GM21526 (cell line): ENCODE results near the gene ZCCHC7.
"Not testable (repeated sequence)": the region's sequence is repeated elsewhere in the genome, so short reads cannot be mapped to it uniquely, and the experiment has no call there.

Experiments used
- ATAC-seq: cut with Tn5 transposase; IDR thresholded peaks from one replicate; pipeline ENCODE4 v1.9.1; 2021; ENCODE audit warnings: moderate library complexity; ENCODE audit not compliant: unreplicated experiment, low FRiP score

ZCCHC7 gene

GRCh38 chr9:37203456-37203855 lies 83.1 kb downstream of the ZCCHC7 start:
- ATAC-seq: not testable (repeated sequence)

GRCh38 chr9:37206121-37206620 lies 85.8 kb downstream of the ZCCHC7 start:
- ATAC-seq: no peak

- no peak for ATAC-seq
Observed at GRCh38 chr9:37209431-37210386, 89.3 kb downstream of the ZCCHC7 start.

GRCh38 chr9:37210737-37211523 lies 90.6 kb downstream of the ZCCHC7 start:
- no peak for ATAC-seq

DNA sequence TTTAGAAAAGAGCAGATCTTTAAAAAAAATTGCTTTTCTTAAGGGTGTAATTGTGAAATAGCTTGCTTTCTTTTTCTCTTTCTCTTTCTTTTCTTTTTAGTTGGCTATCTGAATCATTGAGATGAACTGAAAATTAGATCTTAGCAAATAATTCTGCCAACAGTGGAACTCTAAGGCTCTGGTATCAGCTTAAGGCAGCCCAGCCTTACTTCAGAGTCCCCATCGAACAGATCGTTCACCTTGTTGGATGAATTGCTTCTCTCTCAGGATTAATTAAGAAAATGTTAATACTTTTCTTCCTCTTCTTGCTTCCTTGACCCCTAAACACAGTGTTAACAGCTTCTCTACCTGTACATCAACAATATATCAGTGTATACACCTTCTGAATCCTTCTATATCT lies 92.1 kb downstream of the ZCCHC7 start:
- ATAC-seq: no peak

DNA sequence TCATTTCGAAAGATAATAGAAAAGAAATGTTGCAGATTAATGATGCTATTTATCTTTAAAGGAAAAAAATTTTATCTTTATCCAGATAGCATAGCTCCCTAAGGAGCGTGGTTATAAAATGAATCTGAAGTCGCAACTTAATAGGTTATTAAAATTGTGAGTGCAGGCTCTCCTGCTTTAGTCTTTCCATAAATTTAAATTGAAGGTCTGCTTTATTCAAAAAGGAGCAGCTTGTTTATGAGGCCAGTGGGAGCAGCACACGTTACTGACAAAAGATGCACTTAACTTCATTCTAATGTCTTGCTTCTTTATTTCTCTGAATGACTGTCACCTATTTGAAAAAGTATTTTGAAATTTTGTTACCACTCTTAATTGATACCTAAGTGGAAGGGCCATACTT lies 95.0 kb downstream of the ZCCHC7 start:
- no peak for ATAC-seq

DNA sequence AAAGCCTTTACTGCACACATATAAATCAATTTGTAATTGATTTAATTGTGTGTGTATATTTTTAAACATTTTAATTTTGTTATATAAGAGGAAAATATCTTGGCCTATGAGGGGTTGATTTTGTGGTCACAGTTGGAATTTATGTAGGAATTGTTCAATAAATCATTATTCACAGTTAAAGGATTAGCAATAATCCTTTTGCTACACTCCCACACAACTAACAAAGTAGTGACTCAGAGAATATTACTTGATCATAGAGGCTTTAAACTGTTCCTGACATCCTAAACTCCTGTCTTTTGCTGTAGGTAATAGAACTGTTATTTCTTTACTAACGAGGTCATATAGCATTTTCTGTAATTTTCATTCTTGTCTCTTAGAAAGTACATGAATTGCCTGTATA lies 95.5 kb downstream of the ZCCHC7 start:
- no peak for ATAC-seq

- ATAC-seq: no peak
Observed at GRCh38 chr9:37217161-37217560, 96.8 kb downstream of the ZCCHC7 start.

- no peak for ATAC-seq
Observed at GRCh38 chr9:37218800-37219425, 98.5 kb downstream of the ZCCHC7 start.

GRCh38 chr9:37220971-37221370 lies 100.6 kb downstream of the ZCCHC7 start:
- no peak for ATAC-seq

DNA sequence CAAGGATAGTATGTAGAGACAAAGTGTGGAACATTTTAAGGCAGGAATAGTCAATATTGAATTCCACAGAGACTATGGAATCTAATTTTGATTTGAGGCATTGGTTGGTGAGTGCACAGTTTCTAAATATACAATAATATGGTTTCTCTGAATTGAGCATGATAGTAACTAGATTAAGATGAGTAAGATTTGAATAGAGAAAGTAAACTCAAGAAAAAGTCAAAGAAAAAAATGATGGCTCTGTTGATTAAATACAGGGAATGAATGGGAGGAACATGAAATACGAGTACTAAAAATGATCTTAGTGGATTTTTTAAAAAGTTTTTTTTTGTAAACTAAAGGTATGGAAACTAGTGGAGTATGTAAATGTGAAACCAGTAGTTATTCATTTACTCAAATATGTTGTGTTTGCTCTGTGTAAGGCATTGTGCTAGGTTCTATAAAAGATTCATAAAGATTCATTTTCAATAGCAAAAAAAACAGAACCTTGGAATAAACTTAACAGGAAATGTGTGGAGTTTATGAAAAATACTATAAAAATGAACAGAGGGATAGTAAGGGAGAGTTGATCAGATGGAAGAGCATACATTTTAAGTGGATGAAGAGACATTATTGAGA lies 101.2 kb downstream of the ZCCHC7 start:
- ATAC-seq: no peak

DNA sequence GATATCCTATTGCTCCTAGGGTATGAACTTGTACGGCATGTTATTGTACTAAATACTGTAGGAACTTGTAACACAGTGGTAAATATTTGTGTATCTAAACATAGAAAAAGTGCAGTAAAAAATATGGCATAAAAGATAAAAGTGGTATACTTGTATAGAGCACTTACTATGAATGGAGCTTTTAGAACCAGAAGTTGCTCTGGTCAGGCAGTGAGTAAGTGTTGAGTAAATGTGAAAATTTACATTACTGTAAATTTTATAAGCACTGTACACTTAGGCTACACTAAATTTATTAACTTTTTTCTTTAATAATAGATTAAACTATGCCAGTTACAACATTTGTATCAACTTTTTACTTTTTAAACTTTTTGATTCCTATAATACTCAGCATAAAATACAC lies 109.1 kb downstream of the ZCCHC7 start:
- no peak for ATAC-seq

- no peak for ATAC-seq
Observed at GRCh38 chr9:37229882-37230482, 109.6 kb downstream of the ZCCHC7 start.

DNA sequence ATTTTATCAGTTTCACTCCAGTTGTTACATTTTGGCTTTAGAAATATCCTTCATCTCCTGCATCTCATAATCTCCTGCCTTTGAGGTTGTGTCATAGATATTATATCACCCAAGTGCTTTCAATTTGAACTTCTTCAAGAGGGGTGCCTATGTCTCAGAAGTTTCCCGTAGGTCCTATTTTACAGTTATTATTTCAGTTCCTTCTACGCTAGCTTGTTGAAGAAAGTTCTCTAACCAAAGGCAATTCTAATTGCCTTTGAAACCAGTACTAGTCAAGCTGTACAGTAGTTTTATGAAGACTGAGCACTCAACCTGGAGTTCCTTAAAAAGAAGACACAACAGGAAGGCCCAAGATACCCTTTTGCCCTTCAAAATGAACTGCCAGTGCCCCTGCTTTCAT lies 116.4 kb downstream of the ZCCHC7 start:
- ATAC-seq: no peak

DNA sequence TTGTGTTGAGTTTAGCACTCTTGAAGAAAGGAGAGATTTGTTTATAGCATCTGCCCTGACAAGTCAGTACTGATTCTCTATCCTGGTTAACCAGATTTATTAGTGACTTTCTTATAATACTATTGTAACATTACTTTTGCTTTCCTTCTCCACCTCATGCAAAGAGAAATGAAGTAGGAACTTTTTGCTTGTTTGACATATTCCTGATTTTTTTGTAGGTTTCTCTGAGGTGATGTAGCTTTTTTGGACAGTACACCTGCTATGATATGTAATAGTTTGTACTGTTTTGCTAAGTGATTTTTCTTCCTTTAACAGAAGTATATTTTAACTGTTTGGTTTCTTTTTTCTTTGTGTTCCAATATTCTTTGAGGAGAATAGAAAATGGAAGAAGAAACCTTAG lies 117.7 kb downstream of the ZCCHC7 start:
- no peak for ATAC-seq

GRCh38 chr9:37239224-37239859 lies 119.0 kb downstream of the ZCCHC7 start:
- no peak for ATAC-seq

DNA sequence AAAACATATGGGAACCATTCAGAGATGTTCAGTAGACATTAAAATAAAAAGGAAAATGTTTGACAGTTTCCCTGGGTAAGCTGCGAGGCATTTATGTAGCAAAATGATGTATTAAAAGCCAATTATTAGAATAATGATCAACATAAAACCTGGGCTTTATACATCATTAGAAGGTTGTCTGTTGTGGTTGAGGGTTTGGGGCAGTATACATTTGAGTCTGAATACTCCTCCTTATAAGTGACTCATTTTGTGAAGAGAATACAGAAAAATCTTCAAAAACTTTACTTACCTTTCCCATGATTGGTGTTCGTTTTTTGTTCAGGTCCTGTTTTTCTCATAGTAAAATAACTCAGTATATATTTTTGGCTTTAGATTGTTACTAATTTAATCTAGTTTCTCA lies 119.5 kb downstream of the ZCCHC7 start:
- ATAC-seq: no peak

DNA sequence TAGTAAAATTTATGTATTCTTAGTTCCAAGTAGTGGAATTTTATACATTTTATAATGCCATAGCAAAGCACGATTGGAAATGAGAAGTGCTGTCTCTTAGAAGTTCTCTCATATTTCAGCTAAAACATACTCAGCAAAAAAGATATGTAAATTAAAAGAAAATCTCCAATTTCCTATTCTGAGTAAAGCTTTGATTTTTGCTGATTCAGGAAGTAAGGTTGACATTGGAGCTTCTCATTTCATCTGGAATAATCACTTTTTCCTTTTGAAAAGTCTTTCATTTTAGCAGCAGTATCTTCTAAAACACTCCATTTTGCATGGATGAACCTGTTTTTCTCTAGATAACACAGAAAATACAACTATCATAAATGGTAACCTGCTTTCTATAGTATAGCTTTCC lies 121.0 kb downstream of the ZCCHC7 start:
- ATAC-seq: no peak

GRCh38 chr9:37242089-37242488 lies 121.7 kb downstream of the ZCCHC7 start:
- no peak for ATAC-seq
